OCI-LY7 (cell line): ENCODE results near the gene PRKAG2. TPM values are rescaled to one million over a fixed set of nuclear protein-coding genes. Genes with fewer than 3 reads are reported as not detected.

Source experiments
- BruUV-seq: library from RNA; stranded (reverse); fragments of 400-500 nt; replicated peaks from 2 replicates; lab custom pipeline; 2021; lab: Mats Ljungman, UMichigan
- CTCF ChIA-PET: fragments of 300-600 bp; sonication (Branson Sonifier 250); formaldehyde crosslinking; loops from one replicate; lab custom pipeline; 2022; ENCODE audit warnings: antibody characterized with exemption; ENCODE audit not compliant: unreplicated experiment; lab: Charles Lee
- POLR2A ChIA-PET: fragments of 300-600 bp; sonication (Branson Sonifier 250); formaldehyde crosslinking; loops from one replicate; lab custom pipeline; 2022; ENCODE audit warnings: antibody characterized with exemption; lab: Charles Lee
- DNase-seq: peaks from one replicate; pipeline ENCODE4 v3.0.0-alpha.2; 2015; ENCODE audit warnings: low spot score
- H2AFZ ChIP-seq: fragments of 200-600 bp; sonication (generic), shearing (Covaris generic); 2 replicates; pipeline ENCODE4 v1.6.1; 2014; ENCODE audit warnings: mild to moderate bottlenecking, antibody characterized with exemption, low read length, moderate library complexity
- H3K27ac ChIP-seq: fragments of 200-600 bp; sonication (generic); 2 replicates; pipeline ENCODE4 v1.5.1; 2014; ENCODE audit warnings: mixed run types, low read depth, mild to moderate bottlenecking, moderate library complexity, low read length, inconsistent platforms; ENCODE audit not compliant: poor library complexity, severe bottlenecking
- H3K36me3 ChIP-seq: fragments of 200-600 bp; sonication (generic); 2 replicates; pipeline ENCODE4 v1.6.1; 2014; ENCODE audit warnings: mild to moderate bottlenecking, antibody characterized with exemption, low read length, moderate library complexity, mixed read lengths; ENCODE audit not compliant: insufficient read depth
- H3K4me1 ChIP-seq: fragments of 200-600 bp; sonication (generic); 2 replicates; pipeline ENCODE4 v1.5.1; 2014; ENCODE audit warnings: mild to moderate bottlenecking, low read length; ENCODE audit not compliant: insufficient read depth, poor library complexity, severe bottlenecking
- H3K4me2 ChIP-seq: fragments of 200-600 bp; sonication (generic); 2 replicates; pipeline ENCODE4 v1.6.1; 2014; ENCODE audit warnings: mild to moderate bottlenecking, low read length
- H3K4me3 ChIP-seq: fragments of 200-600 bp; sonication (generic); 2 replicates; pipeline ENCODE4 v1.5.1; 2014; ENCODE audit warnings: mild to moderate bottlenecking, low read depth, low read length; ENCODE audit not compliant: poor library complexity, severe bottlenecking
- H3K79me2 ChIP-seq: fragments of 200-600 bp; sonication (generic); 2 replicates; pipeline ENCODE4 v1.6.1; 2016; ENCODE audit warnings: low read depth, mild to moderate bottlenecking, low read length, moderate library complexity, mixed read lengths; ENCODE audit not compliant: insufficient read depth
- H3K9me2 ChIP-seq: fragments of 200-600 bp; sonication (generic); 2 replicates; pipeline ENCODE4 v1.6.1; 2016; ENCODE audit warnings: mild to moderate bottlenecking, low read length, mixed read lengths; ENCODE audit not compliant: insufficient read depth
- H3K9me3 ChIP-seq: fragments of 200-600 bp; sonication (generic); 2 replicates; pipeline ENCODE4 v1.6.1; 2014; ENCODE audit warnings: mild to moderate bottlenecking, mixed run types, low read length, mixed read lengths
- H4K20me1 ChIP-seq: fragments of 200-600 bp; sonication (generic); 2 replicates; pipeline ENCODE4 v1.6.1; 2014; ENCODE audit warnings: mild to moderate bottlenecking, antibody characterized with exemption, low read length, moderate library complexity, mixed read lengths; ENCODE audit not compliant: insufficient read depth
- CTCF ChIP-seq: fragments of 200-600 bp; sonication (generic); conservative IDR thresholded peaks from 2 replicates; pipeline ENCODE4 v1.5.1; 2014; ENCODE audit warnings: mild to moderate bottlenecking, antibody characterized with exemption, low read length, moderate library complexity, mixed read lengths
- EZH2phosphoT487 ChIP-seq: fragments of 200-600 bp; sonication (generic); IDR thresholded peaks from 2 replicates; pipeline ENCODE4 v1.6.1; 2018; ENCODE audit warnings: low read depth, borderline replicate concordance, mild to moderate bottlenecking, mixed run types, antibody characterized with exemption, low read length, moderate library complexity, mixed read lengths
- intact Hi-C: fragments of 100-400 bp; cut with micrococcal nuclease; formaldehyde crosslinking; loops from one replicate; pipeline ENCODE4 v1.10.0; 2022; ENCODE audit not compliant: unreplicated experiment
- total RNA-seq, 2 experiments: library from RNA; depleted of rRNA in 1 of 2; stranded (reverse); fragments of >200 nt in 1 of 2; shearing (Covaris generic) in 1 of 2; gene quantifications; 2 replicates each; pipeline ENCODE4 v1.2.3, GENCODE V29; 2014 to 2022

The PRKAG2 gene
- total RNA-seq, 2 experiments from 2014 or later = 1.2 to 5.1 TPM

GRCh38 chr7:151725844-151726651, 150.9 kb downstream of the PRKAG2 start:
- H4K20me1 ChIP-seq = no peaks in the 10 kb centered on the region
- ChIA-PET POLR2A (interaction anchor here (0.5 kb wide), 1 partner anchor 1312 kb away, joined by 4 read pairs; no protein-coding TSS in a partner anchor), CTCF (interaction anchor here (0.6 kb wide), 1 partner anchor 129 kb away, joined by 8 read pairs; no protein-coding TSS in a partner anchor)
- H2AFZ ChIP-seq = no peak overlapping the region
- no peak for DNase-seq
- H3K79me2 ChIP-seq = no peaks in the 10 kb centered on the region
- intact Hi-C loops = no loop called here
- H3K27ac ChIP-seq = no peak overlapping the region
- no peaks in the 10 kb centered on the region for H3K9me2 ChIP-seq
- H3K36me3 ChIP-seq = no peaks in the 10 kb centered on the region
- no TSS peak for BruUV-seq
- no peaks in the 10 kb centered on the region for H3K9me3 ChIP-seq
- H3K4me1 ChIP-seq = no peaks in the 10 kb centered on the region
- H3K4me2 ChIP-seq = no peak overlapping the region
- H3K4me3 ChIP-seq = no peak overlapping the region
- TF ChIP-seq EZH2phosphoT487 (no peak), CTCF (no peak)

- no peak overlapping the region for H3K27ac ChIP-seq
- H4K20me1 ChIP-seq = no peaks in the 10 kb centered on the region
- no peak overlapping the region for H3K4me3 ChIP-seq
- no peaks in the 10 kb centered on the region for H3K79me2 ChIP-seq
- BruUV-seq = no TSS peak
- ChIA-PET CTCF (no interaction called here), POLR2A (interaction anchor here (0.5 kb wide), 1 partner anchor 1313 kb away, joined by 4 read pairs; no protein-coding TSS in a partner anchor)
- H2AFZ ChIP-seq = no peak overlapping the region
- H3K9me3 ChIP-seq = no peaks in the 10 kb centered on the region
- H3K36me3 ChIP-seq = no peaks in the 10 kb centered on the region
- no peaks in the 10 kb centered on the region for H3K9me2 ChIP-seq
- H3K4me1 ChIP-seq = no peaks in the 10 kb centered on the region
- intact Hi-C loops = no loop called here
- no peak overlapping the region for H3K4me2 ChIP-seq
- TF ChIP-seq CTCF (no peak), EZH2phosphoT487 (no peak)
- no peak for DNase-seq
These were observed 151.9 kb downstream of the PRKAG2 start for GRCh38 chr7:151724920-151725584.
